Retinal pigment epithelial cell (primary cell): ENCODE data around the gene OR2M4.

ENCODE experiments used
- DNase-seq: peaks from one replicate; pipeline ENCODE4 v3.0.0-alpha.2; 2010; ENCODE audit warnings: low read depth
- H3K4me3 ChIP-seq: 2 replicates; pipeline ENCODE4 v1.5.1; 2011; ENCODE audit warnings: mild to moderate bottlenecking, low read length, control low read depth, moderate library complexity
- CTCF ChIP-seq: conservative IDR thresholded peaks from 2 replicates; pipeline ENCODE4 v1.5.1; 2011; ENCODE audit warnings: low read depth, low read length, control low read depth, inconsistent platforms

OR2M4 gene

DNA sequence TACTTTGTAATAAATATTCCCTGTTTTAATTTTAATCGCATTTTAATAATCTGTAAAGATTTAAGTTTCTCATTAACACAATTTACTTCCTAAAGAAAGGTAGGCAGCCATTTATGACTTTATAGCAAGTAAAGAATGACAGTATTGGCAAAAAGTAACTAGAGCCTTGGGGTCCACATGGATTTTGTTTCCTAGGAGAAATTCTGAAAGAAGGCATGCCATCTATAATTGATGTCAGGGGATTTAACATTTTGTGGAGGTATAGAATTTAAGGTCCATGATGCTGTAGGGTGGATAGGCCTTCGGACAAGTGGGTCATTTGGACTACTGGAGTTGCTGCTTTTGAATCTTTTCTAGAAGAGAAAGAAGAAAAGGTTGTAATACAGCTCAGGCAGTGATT is at the start of gene OR2M4:
Gene OR2M4, plus strand, starts transcription at position 301 of the 400 bp plus-strand sequence. CDS start 7,512 bp downstream, outside the sequence.
- H3K4me3 ChIP-seq, result no peak within 1 kb of the TSS
- no peak for TF ChIP-seq CTCF
- no peak for DNase-seq

GRCh38 chr1:248183996-248184395 is 47.2 kb upstream of the OR2M4 start:
- no peak for TF ChIP-seq CTCF

GRCh38 chr1:248187363-248187762 is 43.9 kb upstream of the OR2M4 start:
- no peak for DNase-seq
- no peak for TF ChIP-seq CTCF
- no peak overlapping the region for H3K4me3 ChIP-seq

More at GRCh38 chr1:248183996-248184395, 47.2 kb upstream of the OR2M4 start:
- no peak overlapping the region for H3K4me3 ChIP-seq
- DNase-seq, result no peak

- no peak for TF ChIP-seq CTCF
- DNase-seq, result no peak
- no peak overlapping the region for H3K4me3 ChIP-seq
Observed at GRCh38 chr1:248189026-248189425, 42.2 kb upstream of the OR2M4 start.

GRCh38 chr1:248194117-248194516 is 37.1 kb upstream of the OR2M4 start:
- no peak for DNase-seq
- TF ChIP-seq CTCF, result no peak
- no peak overlapping the region for H3K4me3 ChIP-seq

DNA sequence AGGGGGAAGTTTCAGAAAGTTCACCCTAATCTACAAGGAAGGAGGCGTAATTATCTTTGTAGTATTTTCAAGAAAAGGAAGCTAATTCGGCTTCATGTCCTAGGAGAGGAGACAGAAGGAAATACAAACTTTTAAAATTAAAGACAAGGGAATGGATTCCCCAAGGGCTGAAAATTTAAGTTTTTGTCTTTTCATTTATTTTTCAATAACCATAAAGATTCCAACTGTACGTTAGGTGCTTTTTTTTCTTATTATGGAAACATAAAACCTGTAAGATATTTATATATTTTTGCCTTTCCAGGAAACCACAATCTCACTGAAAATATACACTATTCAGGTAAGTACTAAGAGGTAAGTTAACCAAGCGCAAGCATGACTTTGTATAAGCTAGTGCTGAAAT is 34.3 kb upstream of the OR2M4 start, which contains the start of gene OR2M3:
Gene OR2M3, plus strand, starts transcription at position 301 of the 400 bp plus-strand sequence. CDS start 5,803 bp downstream, outside the sequence.
- TF ChIP-seq CTCF, result no peak
- no peak within 1 kb of the TSS for H3K4me3 ChIP-seq
- no peak for DNase-seq

DNA sequence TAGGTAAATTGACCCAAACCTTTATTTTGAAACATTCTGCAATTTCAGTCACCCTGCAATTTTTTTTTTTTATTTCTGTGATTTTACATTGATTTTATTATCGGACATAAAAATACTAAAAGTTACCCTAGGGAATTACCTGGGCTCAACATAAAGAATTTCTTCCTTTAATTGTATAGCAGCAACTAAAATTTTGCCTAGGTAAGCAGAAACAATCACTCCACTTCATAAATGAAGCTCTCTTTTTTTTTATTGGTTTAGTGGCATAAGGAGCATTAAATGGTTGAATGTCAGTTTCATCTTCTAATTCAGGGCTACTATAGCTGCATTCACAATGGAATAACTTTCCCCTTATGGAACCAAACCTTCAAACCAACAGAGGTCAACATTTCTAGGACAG is 15.3 kb upstream of the OR2M4 start:
- no peak for TF ChIP-seq CTCF
- DNase-seq, result no peak
- no peak overlapping the region for H3K4me3 ChIP-seq
